ENCODE data around the gene SOX15. TPM values are rescaled to one million over a fixed set of nuclear protein-coding genes. Genes with fewer than 3 reads are reported as not detected.

SOX15 gene
- total RNA-seq, 1 donor from 2014 or later: 0.67 TPM

GRCh38 chr17:7623661-7624060 lies 33.8 kb upstream of the SOX15 start:
- H3K27me3 ChIP-seq: no peaks in the 10 kb centered on the region
- TF ChIP-seq CTCF (IDR thresholded peaks at IDR 0.05): no peak
- H3K4me3 ChIP-seq: no peak overlapping the region
- peaks cover 8% of the 10 kb centered on the region for H3K36me3 ChIP-seq
- no peak overlapping the region for H3K27ac ChIP-seq
- peaks cover 7% of the 10 kb centered on the region for H3K4me1 ChIP-seq
- ATAC-seq: no peak
- no peaks in the 10 kb centered on the region for H3K9me3 ChIP-seq
- no peak for DNase-seq
- intact Hi-C loops (cut with DNase I): no loop called here

GRCh38 chr17:7620835-7621234 lies 30.9 kb upstream of the SOX15 start:
- intact Hi-C loops (cut with DNase I): no loop called here
- H3K27me3 ChIP-seq: no peaks in the 10 kb centered on the region
- no peak overlapping the region for H3K4me3 ChIP-seq
- no peak overlapping the region for H3K27ac ChIP-seq
- TF ChIP-seq CTCF (IDR thresholded peaks at IDR 0.05): no peak
- H3K9me3 ChIP-seq: no peaks in the 10 kb centered on the region
- DNase-seq: no peak
- no peaks in the 10 kb centered on the region for H3K4me1 ChIP-seq
- peaks cover 3% of the 10 kb centered on the region for H3K36me3 ChIP-seq
- no peak for ATAC-seq

- intact Hi-C loops (cut with DNase I): no loop called here
Measured at GRCh38 chr17:7618608-7619007, 28.7 kb upstream of the SOX15 start.

GRCh38 chr17:7615265-7615747 lies 25.4 kb upstream of the SOX15 start:
- H3K27ac ChIP-seq: peak overlapping the region; percentile 86
- peaks cover 12% of the 10 kb centered on the region for H3K36me3 ChIP-seq
- intact Hi-C loops (cut with DNase I): no loop called here
- DNase-seq (no peak), ATAC-seq (no peak)
- H3K27me3 ChIP-seq: no peaks in the 10 kb centered on the region
- peaks cover 30% of the 10 kb centered on the region for H3K4me1 ChIP-seq
- no peak for TF ChIP-seq CTCF (IDR thresholded peaks at IDR 0.05)
- no peaks in the 10 kb centered on the region for H3K9me3 ChIP-seq
- H3K4me3 ChIP-seq: peak overlapping the region; percentile 51

More at GRCh38 chr17:7618608-7619007, 28.7 kb upstream of the SOX15 start:
- Histone ChIP-seq H3K4me1 (peaks cover 4% of the 10 kb centered on the region), H3K4me3 (no peak overlapping the region), H3K36me3 (no peaks in the 10 kb centered on the region), H3K9me3 (no peaks in the 10 kb centered on the region), H3K27ac (peak overlapping the region; percentile 30), H3K27me3 (no peaks in the 10 kb centered on the region)
- TF ChIP-seq CTCF (IDR thresholded peaks at IDR 0.05): no peak
- DNase-seq: no peak
- ATAC-seq: no peak

GRCh38 chr17:7614425-7615264 lies 24.8 kb upstream of the SOX15 start, which contains the start of gene FXR2:
Gene FXR2, minus strand, starts transcription at chr17:7614897. Its CDS starts 365 bp downstream, at chr17:7614532.
- intact Hi-C loops (cut with DNase I): no loop called here
- peak within 1 kb of the TSS; percentile 83 for H3K4me3 ChIP-seq
- peak; percentile 58 for TF ChIP-seq CTCF (IDR thresholded peaks at IDR 0.05)
- H3K27me3 ChIP-seq: no peaks in the 10 kb centered on the region
- no peaks in the 10 kb centered on the region for H3K9me3 ChIP-seq
- peaks cover 12% of the 10 kb centered on the region for H3K36me3 ChIP-seq
- DNase-seq (peak; percentile 100), ATAC-seq (peak; percentile 98)
- H3K27ac ChIP-seq: peak within 1 kb of the TSS; percentile 86
- peaks cover 30% of the 10 kb centered on the region for H3K4me1 ChIP-seq
